ENCODE data around the gene ATG4A.

The ATG4A gene

GRCh38 chrX:108122748-108123147 is 31.2 kb downstream of the ATG4A start:
- DNase-seq (ENCODE audit: low read depth in 1 of 2, low spot score in 1 of 2), result no peak

DNA sequence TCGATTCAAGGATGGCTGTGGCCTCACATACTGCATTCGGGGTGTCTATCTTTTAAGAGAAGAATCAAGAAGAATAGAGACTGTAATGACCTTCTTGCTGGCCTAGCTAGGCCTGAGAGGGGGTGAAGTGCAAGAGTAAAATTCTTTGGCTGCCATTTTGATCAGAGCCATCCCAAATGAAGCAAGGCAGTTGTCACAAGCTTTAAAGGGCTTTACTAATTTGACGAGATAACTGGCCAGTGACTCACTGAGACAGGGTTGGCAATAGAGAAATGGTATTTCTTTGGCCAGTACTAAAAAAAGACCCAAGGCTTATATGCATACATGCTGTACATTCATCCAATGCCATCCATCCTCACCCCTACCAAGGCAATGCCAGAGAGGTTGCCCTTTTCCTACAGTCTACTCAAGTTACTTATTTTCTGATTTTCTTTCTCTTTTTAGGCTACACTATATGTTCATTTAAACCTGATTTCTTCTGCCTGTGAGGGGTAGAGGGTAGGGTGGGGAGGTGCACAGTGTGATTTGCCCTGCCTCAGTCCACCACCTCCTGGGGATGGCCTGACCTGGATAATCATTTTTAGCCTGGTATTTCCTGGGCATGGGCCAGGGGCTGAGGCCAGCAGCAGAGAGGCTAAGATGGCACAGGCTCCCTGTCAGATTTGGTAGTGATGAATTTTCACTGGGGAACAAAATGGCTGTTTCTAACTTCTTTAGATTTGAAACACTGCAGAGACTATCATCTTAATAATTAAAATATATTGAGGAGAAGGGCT is 32.2 kb downstream of the ATG4A start:
- no peak for DNase-seq (ENCODE audit: low read depth in 1 of 2, low spot score in 1 of 2)

GRCh38 chrX:108126661-108127060 is 35.1 kb downstream of the ATG4A start:
- DNase-seq (ENCODE audit: low read depth in 1 of 2, low spot score in 1 of 2), result no peak

GRCh38 chrX:108127152-108127551 is 35.6 kb downstream of the ATG4A start:
- no peak for DNase-seq (ENCODE audit: low read depth in 1 of 2, low spot score in 1 of 2)

DNA sequence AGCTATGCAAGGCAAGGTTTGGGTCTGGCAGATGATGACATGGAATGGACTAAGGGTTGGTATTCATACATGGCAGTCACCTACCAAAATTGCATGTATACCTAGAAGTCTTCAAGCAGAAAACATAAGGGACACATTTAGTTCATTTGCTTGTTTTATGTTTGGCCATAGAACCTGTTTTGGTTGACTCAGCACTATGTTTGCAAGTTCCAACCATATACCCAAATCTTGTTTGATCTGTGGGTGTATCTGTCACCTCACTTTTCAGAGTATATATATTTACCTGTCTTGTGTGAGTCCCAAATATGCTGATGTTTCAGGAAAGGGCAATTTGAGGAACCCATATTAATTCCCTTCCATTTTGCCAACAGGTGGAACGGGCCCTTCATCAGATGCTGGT is 39.3 kb downstream of the ATG4A start:
- DNase-seq (ENCODE audit: low read depth in 1 of 2, low spot score in 1 of 2), result no peak

- no peak for DNase-seq (ENCODE audit: low read depth in 1 of 2, low spot score in 1 of 2)
These were observed 39.9 kb downstream of the ATG4A start for GRCh38 chrX:108131471-108131870.

GRCh38 chrX:108132034-108132433 is 40.5 kb downstream of the ATG4A start:
- no peak for DNase-seq (ENCODE audit: low read depth in 1 of 2, low spot score in 1 of 2)

GRCh38 chrX:108132876-108133275 is 41.3 kb downstream of the ATG4A start:
- no peak for DNase-seq (ENCODE audit: low read depth in 1 of 2, low spot score in 1 of 2)

- DNase-seq (ENCODE audit: low read depth in 1 of 2, low spot score in 1 of 2), result no peak
These were observed 43.1 kb downstream of the ATG4A start for GRCh38 chrX:108134724-108135123.

DNA sequence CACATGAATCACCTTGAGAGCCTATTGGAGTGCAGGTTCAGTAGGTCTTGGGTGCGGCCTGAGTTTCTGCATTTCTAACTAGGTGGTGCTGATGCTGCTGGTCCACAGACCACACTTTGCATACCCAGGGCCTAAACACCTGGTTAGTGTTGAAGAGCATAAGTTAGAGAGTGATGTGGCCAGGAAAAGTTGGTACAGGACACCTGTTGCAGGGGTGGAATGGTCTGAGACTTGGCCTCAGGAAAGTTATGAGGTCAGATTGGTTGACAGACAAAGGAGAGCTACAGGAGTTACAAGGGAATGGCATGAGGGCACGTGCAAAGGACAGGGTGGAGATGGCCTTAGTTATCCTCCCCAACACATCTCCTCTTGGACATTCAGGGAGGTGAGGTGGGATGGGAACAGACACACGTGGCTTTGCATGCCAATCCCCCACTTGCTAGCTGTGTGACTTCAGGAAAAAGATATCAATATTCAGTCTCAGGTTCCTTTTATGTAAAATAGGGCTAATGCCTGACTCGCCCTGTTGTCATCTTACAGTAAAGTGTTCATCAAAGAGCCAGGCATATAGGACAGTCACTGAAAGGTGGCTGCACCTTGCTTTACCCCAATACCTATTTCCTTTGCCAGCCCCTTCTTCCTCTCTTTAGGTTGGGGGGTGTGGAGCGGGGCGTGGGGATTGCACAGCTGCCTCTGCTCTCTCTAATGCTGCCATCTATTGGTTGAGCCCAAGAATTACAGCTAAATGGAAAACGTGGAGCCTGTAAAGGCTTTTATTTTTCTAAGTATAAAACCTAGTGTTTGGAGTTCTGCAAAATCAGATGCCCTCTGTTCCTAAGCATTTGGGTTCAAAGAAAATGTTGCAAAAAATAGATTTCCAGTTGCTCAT is 47.5 kb downstream of the ATG4A start:
- DNase-seq (ENCODE audit: low read depth in 1 of 2, low spot score in 1 of 2), result no peak

DNA sequence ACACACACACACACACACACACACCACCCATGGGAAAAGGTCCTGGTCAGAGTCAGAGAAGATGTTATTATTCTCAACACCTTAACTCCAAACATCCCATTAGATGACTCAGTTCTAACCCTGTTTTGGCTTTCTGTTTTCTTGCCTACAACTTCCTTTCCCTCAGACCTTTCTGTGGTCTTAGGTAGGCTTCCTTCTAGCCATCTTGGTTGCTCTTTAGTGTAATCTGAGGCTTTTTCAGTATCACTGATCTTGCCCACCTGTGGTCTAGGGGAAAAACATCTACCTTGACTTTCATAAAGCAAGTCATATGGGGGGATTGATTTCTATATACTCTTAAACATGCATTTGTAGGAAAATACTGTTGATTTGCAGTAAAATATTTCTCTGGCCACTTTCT is 56.9 kb downstream of the ATG4A start:
- DNase-seq (ENCODE audit: low read depth in 1 of 2, low spot score in 1 of 2), result no peak

GRCh38 chrX:108156082-108156481 is 64.5 kb downstream of the ATG4A start:
- no peak for DNase-seq (ENCODE audit: low read depth in 1 of 2, low spot score in 1 of 2)

DNA sequence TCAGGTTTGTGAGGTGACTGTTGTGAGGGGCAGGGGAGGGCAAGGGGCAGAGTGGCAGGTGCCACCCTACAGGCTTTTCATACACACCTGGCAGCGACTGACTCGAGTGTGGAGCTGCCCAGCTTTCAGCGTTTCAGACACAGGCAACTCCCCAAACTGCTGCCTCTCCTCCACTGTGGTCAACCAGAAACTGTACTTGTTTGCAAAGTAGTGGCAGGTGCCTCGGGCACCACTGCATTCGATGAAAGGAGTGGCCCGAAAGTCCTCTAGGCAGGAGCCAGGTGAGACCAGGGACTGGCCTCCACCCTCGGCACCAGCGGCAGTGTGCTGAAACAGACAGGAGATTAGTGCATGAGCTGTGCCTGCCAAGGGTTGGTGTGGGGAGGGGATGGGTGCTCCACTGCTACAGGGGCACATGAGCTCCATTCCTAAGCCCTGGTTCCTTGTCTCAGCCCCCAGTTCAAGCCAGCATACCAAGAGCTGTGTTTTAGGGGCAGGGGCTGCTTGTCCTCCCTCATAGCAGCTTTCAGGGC is 65.4 kb downstream of the ATG4A start:
- no peak for DNase-seq (ENCODE audit: low read depth in 1 of 2, low spot score in 1 of 2)

DNA sequence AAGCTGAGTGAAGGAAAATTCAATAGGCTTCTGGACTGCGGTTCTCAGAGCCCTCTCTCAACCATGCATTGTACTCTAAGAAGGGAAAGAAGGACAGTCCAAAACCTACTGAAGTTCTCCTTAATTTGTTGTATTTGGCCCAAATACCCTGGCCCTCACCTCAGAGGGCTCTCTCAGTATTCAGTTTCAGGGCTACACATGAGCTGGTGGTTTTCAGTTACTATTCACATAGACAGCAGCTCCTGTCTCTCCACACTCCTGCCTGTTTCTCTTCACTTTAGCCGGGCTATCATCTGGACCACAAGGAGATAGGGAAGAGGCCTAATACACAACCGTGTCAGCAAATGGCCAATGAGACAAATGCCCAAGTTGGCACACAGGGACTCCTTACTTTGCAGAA is 66.0 kb downstream of the ATG4A start:
- no peak for DNase-seq (ENCODE audit: low read depth in 1 of 2, low spot score in 1 of 2)

- DNase-seq (ENCODE audit: low read depth in 1 of 2, low spot score in 1 of 2), result no peak
These were observed 67.6 kb downstream of the ATG4A start for GRCh38 chrX:108159028-108159670.

- no peak for DNase-seq (ENCODE audit: low read depth in 1 of 2, low spot score in 1 of 2)
These were observed 68.7 kb downstream of the ATG4A start for GRCh38 chrX:108160309-108160708.

DNA sequence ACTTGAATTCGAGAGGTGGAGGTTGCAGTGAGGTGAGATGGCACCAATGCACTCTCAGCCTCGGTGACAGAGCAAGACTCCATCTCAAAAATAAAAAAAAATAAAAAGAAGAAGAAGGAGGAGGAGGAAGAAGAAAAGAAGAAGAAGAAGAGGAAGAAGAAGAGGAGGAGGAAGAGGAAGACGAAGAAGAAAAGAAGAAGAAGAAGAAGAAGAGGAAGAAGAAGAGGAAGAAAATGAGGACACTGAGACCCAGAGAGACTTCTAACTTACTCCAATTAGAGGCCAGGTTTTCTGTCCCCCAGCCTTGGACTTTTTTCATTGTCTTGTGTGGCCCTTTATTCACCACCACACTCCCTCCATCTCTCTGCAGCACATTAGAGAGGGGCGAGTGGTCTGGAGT is 70.7 kb downstream of the ATG4A start:
- DNase-seq (ENCODE audit: low read depth in 1 of 2, low spot score in 1 of 2), result no peak

GRCh38 chrX:108163333-108164082 is 71.9 kb downstream of the ATG4A start:
- no peak for DNase-seq (ENCODE audit: low read depth in 1 of 2, low spot score in 1 of 2)

DNA sequence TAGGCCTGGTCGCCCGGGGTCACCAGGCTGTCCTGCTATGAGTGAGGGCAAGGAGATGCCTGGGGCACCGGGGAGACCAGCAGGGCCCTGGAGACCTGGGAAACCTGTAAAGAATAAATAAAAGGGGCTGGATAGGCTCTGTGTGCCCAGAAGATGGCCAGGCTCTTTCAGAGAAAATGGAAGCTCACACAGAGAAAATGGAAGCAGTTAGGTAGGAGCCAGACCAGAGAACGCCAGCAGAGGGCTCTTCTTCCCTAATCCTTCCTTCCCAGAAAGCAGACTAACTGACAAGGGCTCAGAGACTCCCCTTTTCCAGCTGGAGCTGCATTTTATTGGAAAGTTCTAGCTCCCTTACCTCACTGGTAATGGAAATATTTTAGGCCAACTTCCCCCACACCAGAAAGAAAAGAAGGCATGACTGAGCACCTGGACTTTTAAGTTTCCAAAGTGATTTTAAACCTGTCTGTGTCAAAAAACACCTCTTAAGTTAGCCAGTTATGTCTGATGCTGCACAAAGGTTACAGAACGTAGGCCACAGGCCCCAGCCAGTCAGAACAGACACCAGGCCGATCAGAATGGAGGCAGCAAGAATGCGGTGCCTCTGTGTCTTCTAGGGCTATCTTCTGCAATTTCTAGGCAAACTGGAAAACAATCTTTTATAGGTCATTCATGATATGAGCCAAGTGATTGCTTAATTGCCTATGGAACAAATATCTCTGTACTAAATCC is 74.0 kb downstream of the ATG4A start:
- no peak for DNase-seq (ENCODE audit: low read depth in 1 of 2, low spot score in 1 of 2)

GRCh38 chrX:108167211-108167872 is 75.8 kb downstream of the ATG4A start:
- DNase-seq (ENCODE audit: low read depth in 1 of 2, low spot score in 1 of 2), result no peak

Measured in activated T-helper 1 cell treated with anti-CD3 and anti-CD28 coated beads, Interleukin-2, amount 50 U/mL, for 16 hours (primary cell).